Central memory CD4-positive, alpha-beta T cell (primary cell): ENCODE results near the gene KLHL3.

Experiments
- DNase-seq: peaks from one replicate; pipeline ENCODE4 v3.0.0; 2022

The KLHL3 gene

DNA sequence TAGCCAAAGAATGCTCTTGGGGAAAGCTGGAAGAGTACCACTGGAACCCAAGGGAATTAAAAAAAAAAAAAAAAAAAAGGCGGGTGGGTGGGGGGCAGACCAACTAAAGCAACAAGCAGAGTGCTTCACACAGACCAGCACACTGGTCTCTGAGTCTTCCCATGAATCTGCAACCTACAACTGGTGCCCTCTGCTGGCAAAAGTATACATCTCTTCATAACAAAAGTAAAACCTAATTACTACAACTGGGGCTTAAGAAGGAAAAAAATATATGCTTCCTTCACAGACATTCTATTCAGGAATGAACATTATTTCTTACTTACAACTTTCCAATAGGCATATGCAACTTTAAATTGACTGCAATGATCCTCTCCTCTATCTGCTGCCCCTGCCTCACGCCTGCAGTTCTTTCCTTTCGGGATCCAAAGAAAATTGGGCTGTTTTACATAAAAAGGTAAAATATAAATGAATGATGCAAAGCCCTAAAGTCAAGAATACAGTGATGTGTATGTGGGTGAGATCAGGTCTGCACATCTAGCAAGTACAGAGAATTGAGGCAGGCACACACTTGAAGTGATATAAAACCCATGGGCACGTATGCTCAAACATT is 7.2 kb upstream of the KLHL3 start:
- DNase-seq, result peak; percentile 66

DNA sequence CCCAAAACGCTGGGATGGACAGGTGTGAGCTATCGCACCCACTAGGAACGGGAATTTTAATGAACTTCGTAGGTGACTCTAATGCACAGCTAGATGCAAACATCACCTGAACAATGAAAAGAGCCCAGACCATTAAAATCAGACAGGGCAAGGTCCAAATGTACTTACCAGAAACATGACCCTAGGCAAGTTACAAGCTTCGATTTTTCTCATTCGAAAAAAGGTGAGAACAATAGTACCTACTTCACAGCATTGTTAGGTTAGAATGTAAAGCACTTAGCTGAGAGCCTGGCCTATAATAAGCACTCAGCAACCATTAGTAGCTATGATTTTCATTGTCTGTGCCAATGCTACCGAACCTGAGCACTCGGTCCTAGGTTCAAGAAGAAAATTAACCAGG is 5.8 kb upstream of the KLHL3 start:
- no peak for DNase-seq

DNA sequence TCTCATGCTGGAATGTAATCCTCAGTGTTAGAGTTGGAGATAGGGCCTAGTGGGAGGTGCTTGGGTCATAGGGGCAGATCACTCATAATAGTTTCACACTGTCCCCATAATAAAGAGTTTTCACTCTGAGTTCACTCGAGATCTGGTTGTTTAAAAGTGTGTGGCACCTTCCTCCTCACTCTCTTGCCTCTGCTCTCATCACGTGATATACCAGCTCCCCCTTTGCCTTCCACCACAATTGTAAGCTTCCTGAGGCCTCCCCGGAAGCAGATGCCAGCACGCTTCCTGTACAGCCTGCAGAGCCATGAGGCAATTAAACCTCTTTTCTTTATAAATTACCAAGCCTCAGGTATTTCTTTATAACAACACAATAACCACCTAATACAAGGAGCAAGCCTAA is 3.8 kb upstream of the KLHL3 start:
- DNase-seq, result no peak

DNA sequence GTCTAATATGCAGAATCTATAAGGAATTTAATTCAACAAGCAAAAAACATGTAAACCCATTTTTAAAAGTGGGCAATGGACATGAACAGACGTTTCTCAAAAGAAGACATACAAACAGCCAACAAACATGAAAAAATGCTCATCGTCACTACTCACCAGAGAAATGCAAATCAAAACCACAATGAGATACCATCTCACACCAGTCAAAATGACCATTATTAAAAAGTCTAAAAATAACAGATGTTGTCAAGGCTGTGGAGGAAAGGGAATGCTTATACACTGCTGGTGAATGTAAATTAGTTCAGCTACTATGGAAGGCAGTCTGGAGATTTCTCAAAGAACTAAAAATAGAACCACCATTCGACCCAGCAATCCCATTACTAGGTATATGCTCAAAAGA is 3.1 kb upstream of the KLHL3 start:
- no peak for DNase-seq

DNA sequence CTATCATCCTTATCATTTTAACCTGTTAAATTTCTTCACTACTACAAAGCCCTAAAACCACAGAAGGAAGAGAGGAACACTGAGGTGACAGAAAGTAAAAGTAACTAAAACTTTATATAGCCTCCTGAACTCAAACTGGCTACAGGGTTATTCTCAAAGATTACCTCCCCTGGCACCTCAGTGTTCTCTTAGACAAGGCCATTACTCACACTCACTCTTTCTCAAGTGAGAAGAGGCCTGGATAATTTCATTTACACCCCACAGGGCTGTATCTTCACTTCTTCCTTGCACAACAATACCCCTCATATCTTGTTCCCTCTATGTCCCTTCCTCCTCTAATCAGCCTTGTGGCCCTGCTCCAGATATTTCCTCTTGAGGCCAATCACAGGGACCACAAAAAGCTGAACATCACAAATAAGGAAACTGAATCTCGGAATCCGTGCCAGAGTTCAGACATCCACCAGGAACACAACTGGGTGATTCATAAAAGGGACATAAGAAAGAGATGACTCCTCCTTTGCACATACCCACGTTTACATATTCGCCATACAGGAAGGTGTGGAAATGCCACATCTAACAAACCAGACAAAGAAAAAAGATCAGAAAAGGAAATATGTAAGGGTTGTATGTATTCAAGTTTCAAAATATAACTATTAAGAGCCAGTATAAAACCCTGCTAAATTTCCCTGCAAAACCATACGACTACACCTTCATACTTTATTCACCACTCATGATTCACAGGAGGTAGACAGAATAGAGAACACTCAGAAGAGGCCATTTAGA is 1.7 kb upstream of the KLHL3 start:
- peak; percentile 72 for DNase-seq

DNA sequence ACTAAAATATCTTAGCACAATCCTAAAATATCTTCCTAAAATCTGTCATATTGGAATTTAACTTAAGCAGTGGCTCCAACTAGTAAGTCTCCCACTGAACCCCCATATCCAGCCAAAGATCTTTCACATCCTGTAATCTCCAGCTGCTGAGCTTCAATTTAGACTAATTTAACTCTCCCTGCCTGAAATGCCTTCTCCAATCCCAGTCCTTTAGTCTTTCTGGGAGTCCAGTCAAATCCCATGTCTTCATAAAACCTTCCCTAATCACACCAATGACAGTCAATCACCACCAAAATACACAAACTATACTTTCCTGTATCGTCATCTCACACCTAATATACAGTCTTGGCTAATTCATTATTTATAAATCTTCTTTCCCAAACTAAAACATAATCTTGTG is 607 bp upstream of the KLHL3 start:
- no peak for DNase-seq

DNA sequence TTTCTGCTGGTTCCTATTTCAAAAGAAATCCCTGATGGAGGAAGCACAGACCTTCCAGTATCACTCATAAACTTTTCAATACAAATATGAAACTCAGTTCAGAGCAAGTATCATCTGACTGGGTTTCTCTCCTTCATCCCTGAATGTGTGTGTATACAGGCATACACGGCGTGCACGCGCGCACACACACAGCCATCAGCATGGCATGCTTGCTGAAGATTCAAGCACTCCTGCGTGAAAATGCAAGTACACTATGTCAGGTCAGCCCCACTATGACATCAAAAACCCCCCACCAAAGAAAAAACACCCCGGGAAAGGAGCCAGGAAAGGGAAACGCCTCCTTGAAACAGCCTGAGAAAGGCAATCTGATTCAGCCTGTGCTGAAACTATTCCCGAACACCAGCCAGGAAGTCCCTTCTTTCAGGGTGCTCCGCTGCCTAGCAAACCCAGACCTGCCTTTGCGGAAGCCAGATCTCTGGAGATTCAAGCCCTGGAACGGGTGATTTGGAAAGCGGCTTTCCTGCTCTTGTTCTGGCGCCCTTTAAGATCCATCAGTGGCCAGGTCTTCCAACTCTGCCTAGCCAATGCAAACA is 831 bp downstream of the KLHL3 start:
- peak; percentile 9 for DNase-seq

DNA sequence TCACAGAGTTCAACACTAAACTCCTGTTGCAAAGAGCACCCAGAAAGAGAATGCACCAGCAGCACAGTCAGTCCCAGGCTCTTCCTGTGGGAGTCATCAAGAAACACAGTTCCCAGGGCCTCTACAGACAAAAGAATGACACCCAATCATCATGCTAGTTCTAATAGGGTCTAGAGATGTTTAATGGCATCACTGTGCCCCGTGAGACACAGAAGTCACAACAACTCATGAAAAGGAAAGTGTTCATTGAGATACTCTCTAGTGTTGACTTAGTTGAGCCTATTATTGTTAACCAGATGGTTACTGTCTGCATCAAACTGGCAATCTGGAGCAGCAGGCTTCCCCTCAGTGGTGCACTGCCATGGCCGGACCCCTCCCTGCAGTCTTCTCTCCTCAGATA is 1.6 kb downstream of the KLHL3 start:
- no peak for DNase-seq

DNA sequence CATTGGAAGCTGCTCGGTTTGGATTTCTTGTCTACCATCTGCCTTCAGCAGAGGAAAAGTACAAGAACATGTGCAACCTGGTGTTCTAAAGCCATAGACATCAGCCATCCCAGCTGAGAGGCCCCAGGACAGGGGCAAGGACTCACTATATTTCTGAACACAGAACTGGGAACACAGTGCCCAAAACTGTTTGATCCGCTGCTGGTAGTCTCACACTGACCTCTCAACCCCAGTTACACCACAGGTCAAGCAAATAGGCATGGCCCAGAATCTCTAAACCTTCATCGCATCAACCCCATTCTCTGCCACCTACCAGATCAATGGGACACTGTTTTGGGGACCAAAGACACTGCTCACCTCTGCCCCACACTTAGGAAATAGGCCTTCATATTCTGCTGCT is 2.0 kb downstream of the KLHL3 start:
- no peak for DNase-seq

DNA sequence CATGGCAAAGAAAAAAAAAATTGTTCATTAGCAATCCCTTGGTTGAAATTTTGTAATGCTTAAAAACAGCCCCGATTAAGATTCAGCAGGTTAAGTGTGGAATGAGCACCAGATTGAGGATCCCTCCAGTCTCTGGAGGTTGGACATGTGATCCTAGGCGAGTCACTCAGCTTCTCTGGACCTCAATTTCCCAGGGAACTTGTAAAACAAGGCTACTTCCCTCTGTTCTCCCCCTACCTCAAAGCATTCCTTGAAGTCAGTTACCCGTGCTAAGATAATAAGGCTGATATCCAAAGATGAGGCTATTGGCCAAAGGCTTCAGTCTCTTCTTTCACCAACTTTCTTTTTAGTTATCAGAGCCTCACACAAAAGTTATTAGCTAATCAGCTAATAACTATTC is 2.9 kb downstream of the KLHL3 start:
- no peak for DNase-seq

DNA sequence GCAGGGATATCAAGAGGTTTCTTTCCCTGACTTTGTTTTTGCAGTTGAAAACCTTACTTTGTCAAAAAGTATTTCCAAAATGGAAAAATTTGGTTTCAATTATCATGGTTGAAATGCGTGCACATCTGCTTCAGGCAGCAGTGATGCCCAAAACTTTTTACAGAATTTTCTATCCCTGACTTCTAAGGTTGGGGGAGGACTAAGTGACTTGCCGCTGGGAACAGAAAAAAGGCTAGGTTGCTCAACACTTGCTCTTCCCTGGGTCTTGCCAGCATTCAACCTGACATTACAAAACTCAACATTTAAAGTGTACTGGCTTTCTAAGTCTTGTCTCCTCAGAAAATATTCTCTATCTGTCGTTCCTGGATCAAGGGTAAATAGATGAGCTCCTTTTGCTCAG is 4.7 kb downstream of the KLHL3 start:
- DNase-seq, result no peak

DNA sequence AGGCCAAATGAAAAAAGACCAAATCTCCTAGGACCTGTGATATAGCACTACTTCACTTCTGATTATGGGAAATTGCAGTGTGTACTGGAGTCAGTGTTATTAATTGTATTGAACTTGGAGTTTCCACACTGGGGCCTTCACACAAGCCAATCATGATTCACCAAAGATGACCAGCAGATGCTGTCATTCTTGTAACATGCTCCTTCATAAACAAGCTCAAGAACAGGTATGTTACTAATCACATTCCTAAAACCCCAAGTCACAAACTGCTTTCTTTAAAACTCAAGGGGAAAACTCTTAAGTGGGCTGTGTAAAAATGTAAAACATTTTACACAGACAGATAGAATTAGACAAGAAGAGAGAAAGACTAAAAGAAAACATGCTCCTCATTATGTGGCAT is 5.6 kb downstream of the KLHL3 start:
- DNase-seq, result no peak

DNA sequence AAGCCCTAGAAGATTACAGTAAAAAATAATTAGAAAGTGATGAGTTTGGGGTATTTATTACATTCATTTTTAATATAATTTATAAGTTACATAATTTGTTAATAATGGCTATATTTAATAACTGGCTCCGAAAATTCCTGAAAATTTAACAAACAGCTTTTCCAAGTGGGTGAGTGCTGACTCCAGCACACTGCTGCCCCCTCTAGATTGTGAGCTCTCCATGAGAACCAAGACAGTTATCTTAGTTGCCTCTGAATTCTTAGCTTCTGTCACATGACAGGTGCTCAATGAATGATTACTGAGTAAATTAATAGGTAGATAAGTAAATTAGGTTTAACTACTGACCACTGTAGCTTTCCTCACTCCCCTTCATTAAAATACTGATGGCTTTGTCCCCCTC is 7.8 kb downstream of the KLHL3 start:
- no peak for DNase-seq

DNA sequence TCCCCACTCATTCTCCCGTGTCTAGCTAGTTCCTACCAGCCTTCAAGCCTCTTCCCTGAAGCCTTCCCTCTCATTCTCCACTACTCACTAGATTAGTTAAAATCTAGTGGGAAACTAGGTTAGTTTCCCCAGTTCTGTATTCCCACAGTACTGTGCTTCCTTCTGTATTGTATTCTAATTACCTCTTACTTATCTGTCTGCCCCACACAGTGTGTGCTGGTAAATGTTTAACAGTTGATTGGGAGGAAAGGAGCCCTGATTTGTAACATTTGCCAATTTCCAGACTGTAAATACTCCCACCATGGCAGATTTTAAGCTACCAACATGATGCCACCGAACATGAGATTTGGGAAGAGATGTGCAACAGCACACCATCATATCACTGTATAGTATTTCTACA is 8.3 kb downstream of the KLHL3 start:
- DNase-seq, result no peak

DNA sequence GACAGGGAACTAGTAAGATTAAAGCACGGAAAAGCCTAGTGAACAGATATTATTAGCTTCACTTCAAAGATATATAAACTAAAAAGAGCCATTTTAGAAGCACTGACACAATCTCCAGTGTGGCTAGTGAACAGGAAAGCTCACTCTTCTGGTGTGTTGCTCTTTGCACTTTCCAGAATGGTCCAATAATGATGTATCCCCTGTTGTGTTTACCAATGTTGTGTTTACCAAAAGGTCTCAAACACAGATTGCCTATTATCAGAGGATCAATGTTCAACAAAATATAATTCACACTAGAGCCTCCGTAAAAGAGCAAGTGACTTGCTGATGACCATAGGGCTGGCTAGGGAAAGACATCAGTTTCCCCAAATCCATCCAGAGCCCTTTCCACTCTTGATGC is 11.6 kb downstream of the KLHL3 start:
- DNase-seq, result no peak

DNA sequence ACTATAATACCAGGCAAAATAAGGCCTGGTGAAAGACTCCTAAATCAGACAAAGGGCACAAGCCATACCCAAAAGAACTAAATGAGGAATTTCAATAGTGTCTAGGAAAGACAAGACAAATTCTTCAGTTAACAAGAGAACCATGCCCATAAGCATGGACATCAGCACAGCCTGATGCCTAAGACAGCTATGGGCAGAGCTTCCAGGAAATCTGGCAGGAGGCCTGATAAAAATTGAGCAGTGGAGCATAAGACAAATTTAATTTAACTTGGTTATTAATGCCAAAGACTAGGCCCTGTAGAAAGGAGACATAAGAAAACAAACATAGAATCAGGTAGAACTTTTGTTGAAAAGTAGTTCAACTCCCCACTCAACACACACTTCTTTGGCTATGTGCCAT is 17.3 kb downstream of the KLHL3 start:
- no peak for DNase-seq

DNA sequence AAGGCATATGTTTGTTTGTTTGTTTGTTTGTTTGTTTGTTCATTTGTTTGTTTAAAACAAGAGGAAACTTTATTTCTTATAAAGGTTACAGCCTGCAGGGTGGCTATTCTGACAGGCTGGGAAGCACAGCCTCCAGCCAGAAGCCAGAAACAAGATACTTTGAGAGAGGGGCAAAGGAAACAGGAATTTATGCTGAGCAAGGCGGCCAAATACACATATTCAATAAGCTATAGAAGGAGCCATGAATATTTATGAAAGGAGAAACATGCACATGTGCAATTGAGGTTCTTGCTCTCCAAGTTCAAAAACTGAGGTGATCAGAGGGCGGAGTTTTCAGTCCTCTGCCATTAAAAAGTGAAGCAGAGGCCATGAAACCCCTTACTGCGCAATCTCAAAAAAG is 19.6 kb downstream of the KLHL3 start:
- no peak for DNase-seq

DNA sequence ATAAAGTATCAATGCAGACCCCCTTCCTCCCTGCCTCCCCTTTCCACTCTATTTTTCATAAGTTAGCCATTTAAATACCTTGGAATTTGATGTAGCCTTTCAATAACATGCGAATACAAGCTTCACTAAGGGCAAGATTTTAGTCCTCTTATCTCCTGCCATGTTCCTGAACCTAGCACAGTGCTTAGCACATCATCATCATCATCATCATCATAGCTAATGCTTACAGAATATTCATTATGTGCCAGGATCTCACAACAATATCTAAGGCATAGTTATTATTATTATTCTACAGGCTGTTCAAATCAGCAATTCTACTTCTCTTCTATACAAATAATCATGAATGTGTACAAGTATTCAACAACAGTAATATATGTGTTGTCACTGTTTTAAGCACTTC is 20.4 kb downstream of the KLHL3 start:
- no peak for DNase-seq

DNA sequence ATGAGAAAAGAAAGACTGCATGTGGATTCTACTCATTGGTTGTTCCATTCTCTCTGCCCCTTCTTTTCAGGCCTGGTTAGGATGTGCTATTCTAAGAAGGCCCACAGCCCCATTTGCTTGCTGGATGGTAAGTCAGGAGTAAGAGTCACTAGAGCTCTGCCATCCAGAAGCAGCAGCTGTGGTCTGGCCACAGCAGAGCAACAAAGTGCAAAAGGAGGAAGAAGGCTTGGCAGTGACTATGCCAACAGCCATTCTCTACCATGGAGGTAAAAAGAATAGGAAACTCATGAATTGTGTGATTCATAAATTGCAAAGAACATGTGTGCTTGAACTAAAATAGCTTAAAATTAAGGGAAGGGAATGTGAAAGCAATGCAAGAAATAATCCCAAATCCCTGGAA is 20.9 kb downstream of the KLHL3 start:
- DNase-seq, result no peak

DNA sequence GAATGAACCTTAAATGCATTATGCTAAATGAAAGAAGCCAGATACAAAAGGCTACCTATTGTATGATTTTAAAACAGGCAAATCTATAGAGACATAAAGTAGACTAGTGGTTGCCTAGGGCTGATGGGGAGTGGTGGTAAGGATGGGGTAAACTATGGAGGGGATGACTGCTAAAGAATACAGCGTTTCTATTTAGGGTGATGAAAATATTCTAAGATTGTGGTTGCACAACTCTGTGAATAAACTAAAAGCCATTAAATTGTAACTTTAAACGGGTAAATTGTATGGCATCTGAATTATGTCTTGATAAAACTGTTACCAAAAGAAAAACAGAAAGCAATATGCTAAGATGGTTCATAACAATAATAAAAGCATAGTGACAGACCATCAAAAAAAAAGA is 21.4 kb downstream of the KLHL3 start:
- DNase-seq, result no peak

DNA sequence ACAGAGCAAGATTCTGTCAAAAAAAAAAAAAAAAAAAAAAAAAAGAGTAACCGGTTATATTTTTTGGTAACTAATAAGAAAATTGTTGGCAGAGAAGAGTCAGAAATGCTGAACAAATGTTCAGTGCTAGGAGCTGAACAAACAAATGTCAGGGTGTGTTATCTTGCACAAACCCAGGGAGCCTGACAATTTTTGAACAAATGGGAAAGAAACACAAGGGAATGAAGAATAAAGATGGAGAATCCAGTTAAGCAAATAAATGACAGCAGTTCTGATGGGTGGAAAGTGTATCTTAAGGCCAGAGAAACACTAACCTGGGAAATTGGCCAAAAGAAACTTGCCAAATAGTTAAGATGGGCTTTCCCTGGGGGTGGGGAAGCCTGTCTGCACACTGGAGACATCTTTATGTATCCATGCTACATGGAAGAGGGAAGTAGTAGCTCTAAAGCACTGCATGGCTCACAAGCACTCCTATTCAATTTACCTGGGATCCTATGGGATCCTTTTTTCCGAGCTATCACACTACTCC is 23.7 kb downstream of the KLHL3 start:
- no peak for DNase-seq

DNA sequence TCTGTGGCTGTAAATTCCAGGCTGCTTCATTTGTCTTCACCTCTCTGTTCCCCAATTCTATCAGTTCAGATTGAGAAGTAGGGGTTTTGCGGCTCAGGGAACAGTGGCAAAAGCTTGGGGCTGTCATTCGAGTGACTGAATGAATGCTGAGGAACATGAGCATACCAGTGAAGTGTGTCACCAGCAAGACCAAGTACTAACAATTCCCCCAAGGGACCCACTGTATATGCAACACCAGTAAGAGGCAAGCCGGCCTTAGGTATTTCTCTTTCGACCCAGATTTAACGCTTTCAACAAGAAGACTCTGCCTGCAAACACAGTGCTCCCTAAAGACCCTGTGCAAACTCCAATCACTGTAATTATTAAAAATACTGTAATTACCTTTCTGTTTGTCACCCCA is 25.8 kb downstream of the KLHL3 start:
- DNase-seq, result no peak

DNA sequence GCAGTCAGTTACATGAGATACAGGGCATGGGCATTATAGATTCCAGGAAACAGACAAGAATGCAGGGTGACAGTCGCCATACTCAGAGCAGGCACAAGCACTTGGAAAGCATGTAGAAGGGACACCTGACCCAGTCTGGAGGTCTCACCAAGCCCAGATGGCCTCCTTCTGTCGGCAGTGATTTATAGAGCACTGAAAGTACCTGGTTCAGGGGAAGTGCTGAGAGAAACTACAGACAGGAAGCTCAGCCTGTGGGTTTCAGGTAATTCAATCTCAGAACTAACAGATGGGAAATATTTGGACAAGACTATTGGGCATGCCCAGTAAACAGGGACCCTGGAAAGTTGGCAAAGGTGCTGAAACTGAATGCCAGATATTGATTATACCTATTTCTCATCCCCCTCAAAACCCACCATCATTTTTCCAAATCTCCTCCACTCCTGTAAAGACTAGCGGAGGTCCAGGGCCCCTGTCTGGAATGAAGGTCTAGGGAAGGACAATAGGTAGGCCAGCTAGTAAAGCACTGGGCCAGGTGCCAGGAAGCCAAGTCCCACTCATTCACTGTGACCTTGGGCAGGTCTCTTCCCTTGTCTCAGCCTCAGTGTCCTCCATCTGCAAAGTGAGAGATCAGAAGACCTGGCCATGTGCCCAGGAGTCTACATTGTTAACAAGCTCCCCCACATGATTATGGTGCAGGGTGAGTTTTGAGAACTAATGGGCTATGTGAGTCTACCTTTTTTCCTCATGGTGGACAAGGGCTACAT is 26.9 kb downstream of the KLHL3 start:
- no peak for DNase-seq

DNA sequence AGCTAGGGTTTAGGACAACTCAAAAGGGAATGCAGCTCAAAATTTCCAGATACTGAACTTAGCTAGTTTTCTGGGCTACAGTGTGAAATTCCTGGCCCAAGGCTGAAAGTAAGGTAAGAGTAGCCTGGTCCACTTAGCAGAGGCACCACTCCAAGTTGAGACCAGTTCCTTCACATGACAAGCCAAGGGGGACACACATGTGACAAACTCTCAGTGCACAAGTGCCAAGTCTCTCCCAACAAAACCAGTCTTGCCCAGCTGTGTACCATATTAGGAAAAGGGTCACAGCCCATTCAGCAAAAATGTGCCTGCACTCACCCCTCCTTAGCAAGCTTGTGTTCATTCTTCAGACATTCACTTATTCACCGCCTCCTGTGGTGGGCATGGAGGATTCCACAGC is 27.8 kb downstream of the KLHL3 start:
- no peak for DNase-seq
